IMR-90 (cell line): ENCODE data around the gene UGT1A4. TPM values are rescaled to one million over a fixed set of nuclear protein-coding genes. Genes with fewer than 3 reads are reported as not detected.

Source experiments
- ATAC-seq: fragments of 200-7000 bp; cut with Tn5 transposase; 2 replicates; pipeline ENCODE4 v1.9.1; 2020; ENCODE audit warnings: low read depth, mild to moderate bottlenecking, moderate library complexity
- BruUV-seq: library from RNA; stranded (reverse); fragments of 400-500 nt; replicated peaks from 2 replicates; lab custom pipeline; 2021; lab: Mats Ljungman, UMichigan
- CTCF ChIA-PET: fragments of 300-600 bp; formaldehyde crosslinking; extraction: SDS; loops from one replicate; lab custom pipeline; 2021; ENCODE audit warnings: antibody characterized with exemption; lab: Yijun Ruan, JAX
- POLR2A ChIA-PET: fragments of 300-600 bp; sonication (Branson Sonifier 250); formaldehyde crosslinking; loops from one replicate; lab custom pipeline; 2022; ENCODE audit warnings: antibody characterized with exemption; ENCODE audit not compliant: unreplicated experiment; lab: Charles Lee
- DNase-seq: peaks from one replicate; pipeline ENCODE4 v3.0.0; 2013
- H2AFZ ChIP-seq: replicated peaks from 2 replicates; pipeline ENCODE3; 2013; ENCODE audit warnings: low read length, mild to moderate bottlenecking; ENCODE audit not compliant: poor library complexity
- H2AK5ac ChIP-seq: 2 replicates; pipeline ENCODE4 v1.6.1; 2013; ENCODE audit warnings: low read depth, low read length, inconsistent platforms
- H2AK9ac ChIP-seq: replicated peaks from 2 replicates; pipeline ENCODE3; 2013; ENCODE audit warnings: mild to moderate bottlenecking, low read depth, low read length, moderate library complexity; ENCODE audit not compliant: poor library complexity
- H2BK120ac ChIP-seq: 2 replicates; pipeline ENCODE4 v1.6.1; 2013; ENCODE audit warnings: low read depth, low read length, inconsistent platforms
- H2BK15ac ChIP-seq: 3 replicates; pipeline ENCODE4 v1.6.1; 2013; ENCODE audit warnings: low read depth, low read length, inconsistent platforms
- H2BK20ac ChIP-seq: 2 replicates; pipeline ENCODE4 v1.6.1; 2013; ENCODE audit warnings: low read depth, mild to moderate bottlenecking, inconsistent platforms, low read length, moderate library complexity
- H2BK5ac ChIP-seq: 2 replicates; pipeline ENCODE4 v1.6.1; 2013; ENCODE audit warnings: mild to moderate bottlenecking, low read depth, low read length, inconsistent platforms; ENCODE audit not compliant: poor library complexity, severe bottlenecking
- H3K14ac ChIP-seq: replicated peaks from 2 replicates; pipeline ENCODE4 v1.6.1; 2013; ENCODE audit warnings: low read depth, low read length, inconsistent platforms
- H3K18ac ChIP-seq: 2 replicates; pipeline ENCODE4 v1.6.1; 2013; ENCODE audit warnings: low read depth, low read length, control low read depth
- H3K23ac ChIP-seq: 2 replicates; pipeline ENCODE4 v1.6.1; 2013; ENCODE audit warnings: low read depth, low read length, inconsistent platforms
- H3K27ac ChIP-seq: 2 replicates; pipeline ENCODE4 v1.5.1; 2013; ENCODE audit warnings: mild to moderate bottlenecking, control low read depth, low read length; ENCODE audit not compliant: insufficient read depth
- H3K27me3 ChIP-seq: 2 replicates; pipeline ENCODE4 v1.6.1; 2013; ENCODE audit warnings: low read length; ENCODE audit not compliant: control insufficient read depth, insufficient read depth
- H3K36me3 ChIP-seq: 2 replicates; pipeline ENCODE4 v1.6.1; 2013; ENCODE audit warnings: low read length, mixed read lengths; ENCODE audit not compliant: control insufficient read depth, insufficient read depth
- H3K4ac ChIP-seq: 2 replicates; pipeline ENCODE4 v1.6.1; 2013; ENCODE audit warnings: low read depth, low read length, inconsistent platforms
- H3K4me1 ChIP-seq: 2 replicates; pipeline ENCODE4 v1.6.1; 2013; ENCODE audit warnings: low read length, mixed read lengths; ENCODE audit not compliant: control insufficient read depth, insufficient read depth
- H3K4me2 ChIP-seq: 2 replicates; pipeline ENCODE4 v1.6.1; 2013; ENCODE audit warnings: low read depth, mild to moderate bottlenecking, control low read depth, low read length, moderate library complexity
- H3K4me3 ChIP-seq: 2 replicates; pipeline ENCODE4 v1.5.1; 2013; ENCODE audit warnings: low read depth, mild to moderate bottlenecking, control low read depth, low read length, moderate library complexity; ENCODE audit not compliant: insufficient read depth
- H3K56ac ChIP-seq: 2 replicates; pipeline ENCODE4 v1.6.1; 2013; ENCODE audit warnings: low read length, inconsistent platforms; ENCODE audit not compliant: insufficient read depth; ENCODE audit errors: extremely low read depth
- H3K79me1 ChIP-seq, 2 experiments: 2 replicates each; pipeline ENCODE4 v1.6.1; 2013; ENCODE audit warnings: low read length in 2 of 2, inconsistent platforms in 1 of 2, low read depth in 1 of 2
- H3K9ac ChIP-seq: 2 replicates; pipeline ENCODE4 v1.6.1; 2013; ENCODE audit warnings: low read depth, low read length, control low read depth
- H3K9me1 ChIP-seq: 2 replicates; pipeline ENCODE4 v1.6.1; 2013; ENCODE audit warnings: low read length, inconsistent platforms; ENCODE audit not compliant: insufficient read depth
- H3K9me3 ChIP-seq: 2 replicates; pipeline ENCODE4 v1.6.1; 2013; ENCODE audit warnings: low read length; ENCODE audit not compliant: control insufficient read depth, insufficient read depth
- H4K20me1 ChIP-seq: 2 replicates; pipeline ENCODE4 v1.6.1; 2013; ENCODE audit warnings: low read length, inconsistent platforms; ENCODE audit not compliant: insufficient read depth
- H4K5ac ChIP-seq: 2 replicates; pipeline ENCODE4 v1.6.1; 2013; ENCODE audit warnings: mild to moderate bottlenecking, low read depth, low read length, control low read depth
- H4K8ac ChIP-seq, 2 experiments: 2 replicates each; pipeline ENCODE4 v1.6.1; 2013; ENCODE audit warnings: low read depth in 2 of 2, low read length in 2 of 2, control low read depth in 1 of 2, inconsistent platforms in 1 of 2
- H4K91ac ChIP-seq: 2 replicates; pipeline ENCODE4 v1.6.1; 2013; ENCODE audit warnings: low read depth, low read length, inconsistent platforms; ENCODE audit not compliant: insufficient read depth
- CEBPB ChIP-seq: IDR thresholded peaks from 2 replicates; pipeline ENCODE4 v1.6.1; 2012; ENCODE audit warnings: low read depth, low read length, improper control_type of control experiment
- CTCF ChIP-seq: conservative IDR thresholded peaks from 2 replicates; pipeline ENCODE4 v1.5.1; 2012; ENCODE audit warnings: mild to moderate bottlenecking, low read depth, low read length, improper control_type of control experiment
- ELK1 ChIP-seq: fragments of 150-350 bp; IDR thresholded peaks from 2 replicates; pipeline ENCODE4 v1.6.1; 2016; ENCODE audit warnings: low read depth, mild to moderate bottlenecking, low read length, moderate library complexity, borderline replicate concordance
- FOS ChIP-seq: fragments of 150-350 bp; IDR thresholded peaks from 2 replicates; pipeline ENCODE4 v1.6.1; 2016; ENCODE audit warnings: low read depth, low read length
- MAZ ChIP-seq: IDR thresholded peaks from 2 replicates; pipeline ENCODE4 v1.6.1; 2012; ENCODE audit warnings: low read depth, mild to moderate bottlenecking, low read length, improper control_type of control experiment, moderate library complexity, borderline replicate concordance
- MXI1 ChIP-seq: IDR thresholded peaks from 2 replicates; pipeline ENCODE4 v1.6.1; 2012; ENCODE audit warnings: low read depth, mild to moderate bottlenecking, low read length, moderate library complexity, borderline replicate concordance
- RFX5 ChIP-seq: IDR thresholded peaks from 2 replicates; pipeline ENCODE4 v1.8.0; 2012; ENCODE audit warnings: low read depth, mild to moderate bottlenecking, low read length, moderate library complexity
- USF2 ChIP-seq: fragments of 150-350 bp; IDR thresholded peaks from 2 replicates; pipeline ENCODE4 v1.6.1; 2017; ENCODE audit warnings: mild to moderate bottlenecking, antibody characterized with exemption, low read length, low read depth
- WGBS, 2 experiments: methylation state at CpG; one replicate each; pipeline versions ENCODE4 v1.1.5 to v1.1.7; 2013; ENCODE audit warnings: missing lambda C conversion rate in 2 of 2; ENCODE audit not compliant: insufficient read length in 1 of 2; ENCODE audit errors: extremely low coverage in 2 of 2; 5-methylcytosine and 5-hydroxymethylcytosine counted together
- dilution Hi-C: fragments of 300-500 bp; cut with HindIII; formaldehyde crosslinking; loops from one replicate; pipeline ENCODE4 v1.14.3; 2018; ENCODE audit warnings: low sequenced_read_pairs; ENCODE audit not compliant: unreplicated experiment
- in situ Hi-C: fragments of 300-500 bp; cut with MboI; formaldehyde crosslinking; loops from 3 replicates; pipeline ENCODE4 v1.14.3; 2019; ENCODE audit warnings: low sequenced_read_pairs, inconsistent platforms, mixed read lengths
- intact Hi-C: fragments of 100-400 bp; cut with micrococcal nuclease; formaldehyde crosslinking; loops from 2 replicates; pipeline ENCODE4 v1.10.0; 2022
- polyA plus RNA-seq, 3 experiments: library from polyadenylated mRNA; depleted of rRNA; stranded (reverse); fragments of >200 nt; gene quantifications; 2 replicates each; pipeline ENCODE4 v1.2.3, GENCODE V29; 2012; ENCODE audit warnings: low replicate concordance in 1 of 3
- total RNA-seq: library from RNA; depleted of rRNA; stranded (reverse); fragments of >200 nt; gene quantifications from 2 replicates; pipeline ENCODE4 v1.2.3, GENCODE V29; 2012

UGT1A4 gene
- total and polyA plus RNA-seq, 2 of the 4 experiments (the other 2 are of a cell fraction): not detected

GRCh38 chr2:233691443-233692433 lies 26.8 kb upstream of the UGT1A4 start:
- WGBS, 2 experiments: no CpG with 5 or more reads among the region's 11 CpGs
- H2AFZ ChIP-seq: no peak overlapping the region
- no peak for TF ChIP-seq MAZ
- TF ChIP-seq MXI1: no peak
- no peak for TF ChIP-seq CTCF
- no peak for TF ChIP-seq FOS
- TF ChIP-seq RFX5: no peak
- TF ChIP-seq CEBPB: no peak
- TF ChIP-seq ELK1: no peak
- TF ChIP-seq USF2: no peak
- no peak overlapping the region for H2BK120ac ChIP-seq
- no peaks in the 10 kb centered on the region for H4K20me1 ChIP-seq
- ATAC-seq: no peak
- in situ Hi-C loops (no loop called here), intact Hi-C loops (no loop called here), dilution Hi-C loops (no loop called here)
- H3K79me1 ChIP-seq: no peaks in the 10 kb centered on the region
- no peak overlapping the region for H3K56ac ChIP-seq
- H3K9me3 ChIP-seq: no peaks in the 10 kb centered on the region
- no peaks in the 10 kb centered on the region for H3K4me1 ChIP-seq
- no peak overlapping the region for H2BK5ac ChIP-seq
- H2BK20ac ChIP-seq: no peak overlapping the region
- H4K91ac ChIP-seq: no peak overlapping the region
- no peak overlapping the region for H2AK9ac ChIP-seq
- no peak overlapping the region for H3K23ac ChIP-seq
- no peak overlapping the region for H2AK5ac ChIP-seq
- H3K36me3 ChIP-seq: no peaks in the 10 kb centered on the region
- peaks cover 2% of the 10 kb centered on the region for H3K27me3 ChIP-seq
- ChIA-PET POLR2A (no interaction called here), CTCF (no interaction called here)
- H4K8ac ChIP-seq: no peak overlapping the region
- no peak overlapping the region for H3K4me3 ChIP-seq
- no peak overlapping the region for H3K27ac ChIP-seq
- no peak overlapping the region for H3K4me2 ChIP-seq
- no peak overlapping the region for H3K9ac ChIP-seq
- H4K5ac ChIP-seq: no peak overlapping the region
- H3K14ac ChIP-seq: no peak overlapping the region
- H2BK15ac ChIP-seq: no peak overlapping the region
- BruUV-seq: no TSS peak
- DNase-seq: no peak
- no peak overlapping the region for H3K18ac ChIP-seq
- no peak overlapping the region for H3K4ac ChIP-seq
- no peaks in the 10 kb centered on the region for H3K9me1 ChIP-seq
